Suprapubic skin (tissue), 4 donors: ENCODE results near the gene ZNF532. TPM values are rescaled to one million over a fixed set of nuclear protein-coding genes. Genes with fewer than 3 reads are reported as not detected.
A peak's percentile ranks its signal among the peaks of the same experiment; 100 is the strongest.
"Not testable (repeated sequence)": the region's sequence is repeated elsewhere in the genome, so short reads cannot be mapped to it uniquely, and the experiment has no call there.

Experiments used
- DNase-seq, 2 donors: peaks; one replicate each; pipeline ENCODE4 v3.0.0-alpha.2; 2019; ENCODE audit warnings: low spot score in 2 of 2
- H3K27ac ChIP-seq: fragments of 200-600 bp; sonication (generic); one replicate; pipeline ENCODE4 v1.5.1; 2019
- H3K27me3 ChIP-seq: fragments of 200-600 bp; sonication (generic); one replicate; pipeline ENCODE4 v1.5.1; 2019
- H3K36me3 ChIP-seq: fragments of 200-600 bp; sonication (generic); one replicate; pipeline ENCODE4 v1.5.1; 2019
- H3K4me1 ChIP-seq: fragments of 200-600 bp; sonication (generic); one replicate; pipeline ENCODE4 v1.5.1; 2019
- H3K4me3 ChIP-seq: fragments of 200-600 bp; sonication (generic); one replicate; pipeline ENCODE4 v1.5.1; 2019; ENCODE audit warnings: mild to moderate bottlenecking
- H3K9me3 ChIP-seq: fragments of 200-600 bp; sonication (generic); one replicate; pipeline ENCODE4 v1.5.1; 2019
- CTCF ChIP-seq, 2 donors: fragments of 200-600 bp in 1 of 2; fragments of 450-650 bp in 1 of 2; sonication (generic) in 1 of 2; IDR thresholded peaks; one replicate each; pipeline ENCODE4 v1.5.1; 2016 to 2019; ENCODE audit warnings: antibody characterized with exemption in 2 of 2, mild to moderate bottlenecking in 1 of 2, moderate library complexity in 1 of 2
- EP300 ChIP-seq: sonication (generic); formaldehyde crosslinking; IDR thresholded peaks from one replicate; pipeline ENCODE4 v1.6.1; 2017; ENCODE audit warnings: antibody characterized with exemption
- POLR2A ChIP-seq, 2 donors: fragments of 450-650 bp; IDR thresholded peaks; one replicate each; pipeline ENCODE4 v1.6.1; 2017; ENCODE audit warnings: antibody characterized with exemption in 2 of 2, mild to moderate bottlenecking in 2 of 2, moderate library complexity in 2 of 2
- POLR2AphosphoS5 ChIP-seq, 3 donors: sonication (generic); formaldehyde crosslinking; IDR thresholded peaks; one replicate each; pipeline ENCODE4 v1.6.1; 2017; ENCODE audit warnings: antibody characterized with exemption in 3 of 3
- WGBS: methylation state at CpG from one replicate; pipeline ENCODE4 v1.1.5; 2018; 5-methylcytosine and 5-hydroxymethylcytosine counted together
- total RNA-seq, 4 donors: library from RNA; depleted of rRNA; stranded (reverse); fragments of >200 nt; gene quantifications; one replicate each; pipeline ENCODE4 v1.1.0, GENCODE V29; 2016

The ZNF532 gene
- total RNA-seq, result 10 to 100 TPM; 31.1 to 58.5 (median 51.7) TPM

GRCh38 chr18:58864146-58865032, at the start of gene ZNF532:
ZNF532 (plus strand) TSS chr18:58864877. CDS start in a region left out here.
- Histone ChIP-seq H3K9me3 (no peaks in the 10 kb centered on the region), H3K4me1 (peaks cover 75% of the 10 kb centered on the region), H3K4me3 (peak within 1 kb of the TSS; percentile 64), H3K27me3 (no peaks in the 10 kb centered on the region), H3K36me3 (peaks cover 5% of the 10 kb centered on the region), H3K27ac (peak within 1 kb of the TSS; percentile 96)
- TF ChIP-seq CTCF (IDR thresholded peaks at IDR 0.05) (no peak), POLR2AphosphoS5 (IDR thresholded peaks at IDR 0.05) (peak in 1 of 3 donors; percentile 31)
- DNase-seq, result no peak
- WGBS, result 31% methylated on average over 17 of the region's 17 CpGs

GRCh38 chr18:58819051-58819450, 45.6 kb upstream of the ZNF532 start:
- no peak overlapping the region for H3K4me3 ChIP-seq

GRCh38 chr18:58820251-58820650, 44.4 kb upstream of the ZNF532 start:
- no peak for DNase-seq
- WGBS, result 87% methylated on average over 3 of the region's 3 CpGs
- Histone ChIP-seq H3K27me3 (no peaks in the 10 kb centered on the region), H3K27ac (no peak overlapping the region), H3K4me1 (no peaks in the 10 kb centered on the region), H3K4me3 (no peak overlapping the region), H3K36me3 (no peaks in the 10 kb centered on the region), H3K9me3 (no peaks in the 10 kb centered on the region)
- TF ChIP-seq POLR2AphosphoS5 (IDR thresholded peaks at IDR 0.05), result no peak
- no peak for TF ChIP-seq EP300
- TF ChIP-seq POLR2A (IDR thresholded peaks at IDR 0.05), result no peak
- TF ChIP-seq CTCF (IDR thresholded peaks at IDR 0.05), result no peak

More at GRCh38 chr18:58819051-58819450, 45.6 kb upstream of the ZNF532 start:
- no peak for TF ChIP-seq EP300
- TF ChIP-seq CTCF (IDR thresholded peaks at IDR 0.05), result no peak
- H3K9me3 ChIP-seq, result no peaks in the 10 kb centered on the region
- H3K27ac ChIP-seq, result no peak overlapping the region
- no peak for DNase-seq
- H3K27me3 ChIP-seq, result no peaks in the 10 kb centered on the region
- 53% methylated on average over 4 of the region's 4 CpGs for WGBS
- no peaks in the 10 kb centered on the region for H3K36me3 ChIP-seq
- H3K4me1 ChIP-seq, result no peaks in the 10 kb centered on the region

GRCh38 chr18:58822944-58823343, 41.7 kb upstream of the ZNF532 start:
- 96% methylated on average over 13 of the region's 13 CpGs for WGBS
- Histone ChIP-seq H3K36me3 (no peaks in the 10 kb centered on the region), H3K4me3 (no peak overlapping the region), H3K27me3 (no peaks in the 10 kb centered on the region), H3K4me1 (no peaks in the 10 kb centered on the region), H3K27ac (no peak overlapping the region), H3K9me3 (no peaks in the 10 kb centered on the region)
- DNase-seq, result no peak
- no peak for TF ChIP-seq CTCF (IDR thresholded peaks at IDR 0.05)
- no peak for TF ChIP-seq POLR2AphosphoS5 (IDR thresholded peaks at IDR 0.05)
- TF ChIP-seq EP300, result no peak
- TF ChIP-seq POLR2A (IDR thresholded peaks at IDR 0.05), result no peak

GRCh38 chr18:58823412-58823811, 41.3 kb upstream of the ZNF532 start:
- no peak for DNase-seq
- Histone ChIP-seq H3K27me3 (no peaks in the 10 kb centered on the region), H3K27ac (no peak overlapping the region), H3K9me3 (no peaks in the 10 kb centered on the region), H3K4me3 (no peak overlapping the region), H3K4me1 (no peaks in the 10 kb centered on the region), H3K36me3 (no peaks in the 10 kb centered on the region)
- TF ChIP-seq CTCF (IDR thresholded peaks at IDR 0.05), result no peak
- no peak for TF ChIP-seq POLR2A (IDR thresholded peaks at IDR 0.05)
- no peak for TF ChIP-seq EP300
- 85% methylated on average over 4 of the region's 4 CpGs for WGBS

- H3K36me3 ChIP-seq, H3K9me3 ChIP-seq, H3K4me3 ChIP-seq, H3K27me3 ChIP-seq, H3K4me1 ChIP-seq, H3K27ac ChIP-seq, DNase-seq: not testable (repeated sequence)
- WGBS, result 94% methylated on average over 6 of the region's 6 CpGs
Measured at GRCh38 chr18:58826926-58827325, 37.8 kb upstream of the ZNF532 start.
